ENCODE results near the gene TMEM151B. TPM values are rescaled to one million over a fixed set of nuclear protein-coding genes. Genes with fewer than 3 reads are reported as not detected.
"Not testable (repeated sequence)": the region's sequence is repeated elsewhere in the genome, so short reads cannot be mapped to it uniquely, and the experiment has no call there.

The TMEM151B gene
- total and polyA plus RNA-seq, 2 donors: 0.09 to 0.50 TPM

- Histone ChIP-seq H3K4me1 (ENCODE audit: control insufficient read depth in 2 of 2, insufficient read depth in 2 of 2, low read length in 2 of 2) (peaks cover 7 to 10% of the 10 kb centered on the region in 2 donors), H3K27me3 (ENCODE audit: control insufficient read depth in 2 of 2, insufficient read depth in 1 of 2, low read length in 1 of 2) (no peaks in the 10 kb centered on the region), H3K4me3 (ENCODE audit: low read length in 2 of 2) (no peak overlapping the region), H3K9me3 (ENCODE audit: control insufficient read depth in 2 of 2, insufficient read depth in 1 of 2, low read length in 1 of 2) (no peaks in the 10 kb centered on the region), H3K27ac (ENCODE audit: low read depth in 1 of 2, low read length in 1 of 2) (no peak overlapping the region), H3K36me3 (ENCODE audit: control insufficient read depth in 2 of 2, insufficient read depth in 2 of 2, low read length in 1 of 2) (peaks cover 42 to 57% of the 10 kb centered on the region in 2 donors)
- DNase-seq (ENCODE audit: low read depth in 6 of 9, low spot score in 9 of 9): no peak
- 97% methylated on average over 3 of the region's 3 CpGs for WGBS
Measured at GRCh38 chr6:44310241-44310640, 40.0 kb downstream of the TMEM151B start.

GRCh38 chr6:44311304-44311703 lies 41.1 kb downstream of the TMEM151B start:
- no peak overlapping the region for H3K27ac ChIP-seq (ENCODE audit: low read depth in 1 of 2, low read length in 1 of 2)
- H3K27me3 ChIP-seq (ENCODE audit: control insufficient read depth in 2 of 2, insufficient read depth in 1 of 2, low read length in 1 of 2): peaks cover 0 to 4% of the 10 kb centered on the region in 2 donors
- WGBS: 68% methylated on average over 2 of the region's 2 CpGs
- no peaks in the 10 kb centered on the region for H3K9me3 ChIP-seq (ENCODE audit: control insufficient read depth in 2 of 2, insufficient read depth in 1 of 2, low read length in 1 of 2)
- H3K4me1 ChIP-seq (ENCODE audit: control insufficient read depth in 2 of 2, insufficient read depth in 2 of 2, low read length in 2 of 2): peaks cover 7 to 10% of the 10 kb centered on the region in 2 donors
- no peak overlapping the region for H3K4me3 ChIP-seq (ENCODE audit: low read length in 2 of 2)
- DNase-seq (ENCODE audit: low read depth in 6 of 9, low spot score in 9 of 9): no peak
- H3K36me3 ChIP-seq (ENCODE audit: control insufficient read depth in 2 of 2, insufficient read depth in 2 of 2, low read length in 1 of 2): peaks cover 31 to 47% of the 10 kb centered on the region in 2 donors

GRCh38 chr6:44311767-44312166 lies 41.5 kb downstream of the TMEM151B start:
- Histone ChIP-seq H3K4me1 (ENCODE audit: control insufficient read depth in 2 of 2, insufficient read depth in 2 of 2, low read length in 2 of 2) (peaks cover 7 to 10% of the 10 kb centered on the region in 2 donors), H3K36me3 (ENCODE audit: control insufficient read depth in 2 of 2, insufficient read depth in 2 of 2, low read length in 1 of 2) (peaks cover 26 to 43% of the 10 kb centered on the region in 2 donors), H3K9me3 (ENCODE audit: control insufficient read depth in 2 of 2, insufficient read depth in 1 of 2, low read length in 1 of 2) (no peaks in the 10 kb centered on the region), H3K4me3 (ENCODE audit: low read length in 2 of 2) (no peak overlapping the region), H3K27me3 (ENCODE audit: control insufficient read depth in 2 of 2, insufficient read depth in 1 of 2, low read length in 1 of 2) (peaks cover 0 to 8% of the 10 kb centered on the region in 2 donors), H3K27ac (ENCODE audit: low read depth in 1 of 2, low read length in 1 of 2) (no peak overlapping the region)
- WGBS: 96% methylated on average over 3 of the region's 3 CpGs
- no peak for DNase-seq (ENCODE audit: low read depth in 6 of 9, low spot score in 9 of 9)

- H3K27me3 ChIP-seq (ENCODE audit: control insufficient read depth in 2 of 2, insufficient read depth in 1 of 2, low read length in 1 of 2): peaks cover 0 to 11% of the 10 kb centered on the region in 2 donors
- 3% methylated on average over 52 of the region's 52 CpGs for WGBS
- DNase-seq (ENCODE audit: low read depth in 6 of 9, low spot score in 9 of 9): peak; percentile 71 to 92 (median 83)
- peaks cover 15 to 32% of the 10 kb centered on the region in 2 donors for H3K36me3 ChIP-seq (ENCODE audit: control insufficient read depth in 2 of 2, insufficient read depth in 2 of 2, low read length in 1 of 2)
- peak within 1 kb of the TSS; percentile 81 to 87 for H3K4me3 ChIP-seq (ENCODE audit: low read length in 2 of 2)
- H3K9me3 ChIP-seq (ENCODE audit: control insufficient read depth in 2 of 2, insufficient read depth in 1 of 2, low read length in 1 of 2): no peaks in the 10 kb centered on the region
- H3K27ac ChIP-seq (ENCODE audit: low read depth in 1 of 2, low read length in 1 of 2): peak within 1 kb of the TSS; percentile 90 to 94
- peaks cover 7 to 10% of the 10 kb centered on the region in 2 donors for H3K4me1 ChIP-seq (ENCODE audit: control insufficient read depth in 2 of 2, insufficient read depth in 2 of 2, low read length in 2 of 2)
Measured at GRCh38 chr6:44312901-44313788, 42.9 kb downstream of the TMEM151B start, which contains the start of gene AARS2. Gene AARS2, minus strand, starts transcription at chr6:44313347. Its CDS starts 24 bp downstream, at chr6:44313323.

GRCh38 chr6:44314657-44315056 lies 44.4 kb downstream of the TMEM151B start:
- not testable (repeated sequence) for H3K4me3 ChIP-seq (ENCODE audit: low read length in 2 of 2); H3K27ac ChIP-seq (ENCODE audit: low read depth in 1 of 2, low read length in 1 of 2); H3K9me3 ChIP-seq (ENCODE audit: control insufficient read depth in 2 of 2, insufficient read depth in 1 of 2, low read length in 1 of 2); DNase-seq (ENCODE audit: low read depth in 6 of 9, low spot score in 9 of 9)
- WGBS: 96% methylated on average over 8 of the region's 8 CpGs
- Histone ChIP-seq H3K27me3 (ENCODE audit: control insufficient read depth in 2 of 2, insufficient read depth in 1 of 2, low read length in 1 of 2) (peaks cover 2 to 18% of the 10 kb centered on the region in 2 donors), H3K36me3 (ENCODE audit: control insufficient read depth in 2 of 2, insufficient read depth in 2 of 2, low read length in 1 of 2) (peaks cover 7 to 21% of the 10 kb centered on the region in 2 donors), H3K4me1 (ENCODE audit: control insufficient read depth in 2 of 2, insufficient read depth in 2 of 2, low read length in 2 of 2) (peaks cover 7 to 10% of the 10 kb centered on the region in 2 donors)

GRCh38 chr6:44315516-44315915 lies 45.3 kb downstream of the TMEM151B start:
- Histone ChIP-seq H3K4me3 (ENCODE audit: low read length in 2 of 2) (no peak overlapping the region), H3K27me3 (ENCODE audit: control insufficient read depth in 2 of 2, insufficient read depth in 1 of 2, low read length in 1 of 2) (peaks cover 2 to 20% of the 10 kb centered on the region in 2 donors), H3K9me3 (ENCODE audit: control insufficient read depth in 2 of 2, insufficient read depth in 1 of 2, low read length in 1 of 2) (no peaks in the 10 kb centered on the region), H3K4me1 (ENCODE audit: control insufficient read depth in 2 of 2, insufficient read depth in 2 of 2, low read length in 2 of 2) (peaks cover 7 to 10% of the 10 kb centered on the region in 2 donors), H3K27ac (ENCODE audit: low read depth in 1 of 2, low read length in 1 of 2) (no peak overlapping the region), H3K36me3 (ENCODE audit: control insufficient read depth in 2 of 2, insufficient read depth in 2 of 2, low read length in 1 of 2) (peaks cover 0 to 14% of the 10 kb centered on the region in 2 donors)
- 70% methylated on average over 3 of the region's 3 CpGs for WGBS
- no peak for DNase-seq (ENCODE audit: low read depth in 6 of 9, low spot score in 9 of 9)

- WGBS: 93% methylated on average over 5 of the region's 5 CpGs
- H3K9me3 ChIP-seq (ENCODE audit: control insufficient read depth in 2 of 2, insufficient read depth in 1 of 2, low read length in 1 of 2): no peaks in the 10 kb centered on the region
Measured at GRCh38 chr6:44315951-44316350, 45.7 kb downstream of the TMEM151B start.

GRCh38 chr6:44316481-44316880 lies 46.2 kb downstream of the TMEM151B start:
- WGBS: 89% methylated on average over 12 of the region's 12 CpGs
- H3K4me3 ChIP-seq (ENCODE audit: low read length in 2 of 2): no peak overlapping the region
- no peak overlapping the region for H3K27ac ChIP-seq (ENCODE audit: low read depth in 1 of 2, low read length in 1 of 2)
- DNase-seq (ENCODE audit: low read depth in 6 of 9, low spot score in 9 of 9): no peak
- H3K27me3 ChIP-seq (ENCODE audit: control insufficient read depth in 2 of 2, insufficient read depth in 1 of 2, low read length in 1 of 2): peaks cover 5 to 24% of the 10 kb centered on the region in 2 donors
- peaks cover 7 to 10% of the 10 kb centered on the region in 2 donors for H3K4me1 ChIP-seq (ENCODE audit: control insufficient read depth in 2 of 2, insufficient read depth in 2 of 2, low read length in 2 of 2)
- no peaks in the 10 kb centered on the region for H3K9me3 ChIP-seq (ENCODE audit: control insufficient read depth in 2 of 2, insufficient read depth in 1 of 2, low read length in 1 of 2)
- peaks cover 0 to 4% of the 10 kb centered on the region in 2 donors for H3K36me3 ChIP-seq (ENCODE audit: control insufficient read depth in 2 of 2, insufficient read depth in 2 of 2, low read length in 1 of 2)

More at GRCh38 chr6:44315951-44316350, 45.7 kb downstream of the TMEM151B start:
- Histone ChIP-seq H3K27me3 (ENCODE audit: control insufficient read depth in 2 of 2, insufficient read depth in 1 of 2, low read length in 1 of 2) (peaks cover 3 to 21% of the 10 kb centered on the region in 2 donors), H3K4me1 (ENCODE audit: control insufficient read depth in 2 of 2, insufficient read depth in 2 of 2, low read length in 2 of 2) (peaks cover 7 to 10% of the 10 kb centered on the region in 2 donors), H3K27ac (ENCODE audit: low read depth in 1 of 2, low read length in 1 of 2) (no peak overlapping the region), H3K36me3 (ENCODE audit: control insufficient read depth in 2 of 2, insufficient read depth in 2 of 2, low read length in 1 of 2) (peaks cover 0 to 9% of the 10 kb centered on the region in 2 donors), H3K4me3 (ENCODE audit: low read length in 2 of 2) (no peak overlapping the region)
- DNase-seq (ENCODE audit: low read depth in 6 of 9, low spot score in 9 of 9): no peak

- 88% methylated on average over 9 of the region's 9 CpGs for WGBS
- not testable (repeated sequence) for H3K36me3 ChIP-seq (ENCODE audit: control insufficient read depth in 2 of 2, insufficient read depth in 2 of 2, low read length in 1 of 2); H3K4me1 ChIP-seq (ENCODE audit: control insufficient read depth in 2 of 2, insufficient read depth in 2 of 2, low read length in 2 of 2); H3K4me3 ChIP-seq (ENCODE audit: low read length in 2 of 2); DNase-seq (ENCODE audit: low read depth in 6 of 9, low spot score in 9 of 9); H3K9me3 ChIP-seq (ENCODE audit: control insufficient read depth in 2 of 2, insufficient read depth in 1 of 2, low read length in 1 of 2); H3K27ac ChIP-seq (ENCODE audit: low read depth in 1 of 2, low read length in 1 of 2)
- peaks cover 5 to 24% of the 10 kb centered on the region in 2 donors for H3K27me3 ChIP-seq (ENCODE audit: control insufficient read depth in 2 of 2, insufficient read depth in 1 of 2, low read length in 1 of 2)
Measured at GRCh38 chr6:44317136-44317631, 46.9 kb downstream of the TMEM151B start.
